ENCODE measurements around the gene RHOT2. TPM values are rescaled to one million over a fixed set of nuclear protein-coding genes. Genes with fewer than 3 reads are reported as not detected.

The RHOT2 gene
- total and polyA plus RNA-seq, 9 of the 15 experiments (the other 6 are each of a cell fraction or from before 2014, with no cell fraction given) = 5.0 to 373 (median 112) TPM

DNA sequence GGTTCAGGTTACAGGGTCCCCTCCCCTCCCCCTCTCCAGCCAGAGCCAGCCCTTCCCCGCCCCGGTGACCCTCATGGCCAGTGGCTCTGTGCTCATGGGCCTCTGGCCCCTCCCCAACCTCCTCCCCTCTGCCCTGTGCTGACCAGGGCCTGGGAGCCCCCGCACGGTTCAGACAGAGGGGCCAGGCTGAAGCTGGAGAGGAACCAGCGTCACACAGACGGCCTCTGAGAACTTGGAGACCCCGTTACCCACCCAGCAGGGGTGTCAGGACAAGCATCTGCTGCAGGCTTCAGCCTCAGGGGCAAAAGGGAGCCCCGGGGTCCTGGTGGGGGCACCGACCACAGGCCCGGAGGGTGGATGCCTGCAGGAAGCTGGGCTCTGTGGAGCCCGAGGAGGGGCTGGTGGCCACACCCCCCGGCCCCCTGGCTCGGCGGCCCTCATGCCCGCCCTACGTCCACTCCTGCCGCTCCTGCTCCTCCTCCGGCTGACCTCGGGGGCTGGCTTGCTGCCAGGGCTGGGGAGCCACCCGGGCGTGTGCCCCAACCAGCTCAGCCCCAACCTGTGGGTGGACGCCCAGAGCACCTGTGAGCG is 37.0 kb upstream of the RHOT2 start, which contains the start of gene WFIKKN1:
Gene WFIKKN1 (plus strand): TSS at position 171 of the 591 bp plus-strand sequence. CDS start 269 bp downstream, at position 440.
- in situ Hi-C loops (cut with MboI) (no loop called here), intact Hi-C loops (cut with micrococcal nuclease) (no loop called here)
- peak within 1 kb of the TSS; percentile 35 for H3K4me2 ChIP-seq (ENCODE audit: insufficient read depth, low read length)
- no peak within 1 kb of the TSS for H3K4me3 ChIP-seq
- BruUV-seq (replicated peaks) = no TSS peak
- peaks cover 16% of the 10 kb centered on the region for H3K79me2 ChIP-seq (ENCODE audit: control insufficient read depth, insufficient read depth, low read length)
- FAIRE-seq = no peak
- ChIA-PET CTCF (ENCODE audit: low intra/inter-chr PET ratio) (no interaction called here), POLR2A (interaction anchor here (0.6 to 1.0 kb wide), 5 partner anchors 9 to 281 kb away, joined by 3 to 6 read pairs (median 3); no protein-coding TSS in a partner anchor)
- H3K27me3 ChIP-seq (ENCODE audit: control insufficient read depth in 2 of 2, insufficient read depth in 2 of 2, low read length in 2 of 2) = no peaks in the 10 kb centered on the region
- peaks cover 24 to 97% of the 10 kb centered on the region in 2 experiments for H3K4me1 ChIP-seq (replicated peaks in 1 of 2; ENCODE audit: control insufficient read depth in 2 of 2, insufficient read depth in 2 of 2, low read length in 2 of 2)
- peaks cover 44% of the 10 kb centered on the region; the same call in 2 of the 3 replicates for H3K36me3 ChIP-seq (ENCODE audit: control insufficient read depth, insufficient read depth, low read length)
- peak within 1 kb of the TSS; percentile 35 to 84; a peak in 3 of 4 replicates for H3K9ac ChIP-seq (ENCODE audit: insufficient read depth in 1 of 2, low read depth in 2 of 2, low read length in 2 of 2)
- H2AFZ ChIP-seq (ENCODE audit: low read depth, low read length) = no peak within 1 kb of the TSS
- no peaks in the 10 kb centered on the region for H3K9me3 ChIP-seq (replicated peaks; ENCODE audit: control insufficient read depth, insufficient read depth, low read depth, low read length)
- peak within 1 kb of the TSS; percentile 64; the same call in 2 of the 3 replicates for H3K27ac ChIP-seq (ENCODE audit: extremely low read depth, low read depth, low read length)
- H3K9me1 ChIP-seq (ENCODE audit: control insufficient read depth, insufficient read depth, low read length) = no peaks in the 10 kb centered on the region
- DNase-seq (ENCODE audit: extremely low read depth in 1 of 4, low spot score in 3 of 4) = peak; percentile 44 to 63 (median 59)
- 27% methylated on average over 15 of the region's 23 CpGs for WGBS (ENCODE audit: insufficient coverage, low coverage, missing lambda C conversion rate)
- H4K20me1 ChIP-seq (replicated peaks; ENCODE audit: control insufficient read depth, insufficient read depth, low read length) = no peaks in the 10 kb centered on the region
- peak; percentile 55 for ATAC-seq
- TF ChIP-seq NR1H2 (CRISPR knock-in tag; IDR thresholded peaks at IDR 0.05) (no peak), POLR2A (conservative IDR thresholded peaks at IDR 0.05) (peak; percentile 35; the same call in 1 of the 2 replicates), SUPT5H (IDR thresholded peaks at IDR 0.05) (peak; percentile 42; the same call in 1 of the 2 replicates), MTA3 (IDR thresholded peaks at IDR 0.05; ENCODE audit: borderline replicate concordance) (0 out of 2 replicates have a peak, but pooled peaks have one; percentile 39), ZBTB7A (IDR thresholded peaks at IDR 0.05; ENCODE audit: borderline replicate concordance, control insufficient read depth, low read depth, low read length) (peak; percentile 71; the same call in 1 of the 2 replicates), RBFOX2 (IDR thresholded peaks at IDR 0.05; ENCODE audit: low read depth, low read length) (peak; percentile 35; the same call in 1 of the 2 replicates), ZNF263 (CRISPR knock-in tag; IDR thresholded peaks at IDR 0.05; ENCODE audit: borderline replicate concordance) (0 out of 2 replicates have a peak, but pooled peaks have one; percentile 33), NFIC (IDR thresholded peaks at IDR 0.05) (peak; percentile 93), HNRNPL (IDR thresholded peaks at IDR 0.05; ENCODE audit: low read depth, low read length) (peak; percentile 68; the same call in 1 of the 2 replicates)
- TF ChIP-seq, protein P1, sequence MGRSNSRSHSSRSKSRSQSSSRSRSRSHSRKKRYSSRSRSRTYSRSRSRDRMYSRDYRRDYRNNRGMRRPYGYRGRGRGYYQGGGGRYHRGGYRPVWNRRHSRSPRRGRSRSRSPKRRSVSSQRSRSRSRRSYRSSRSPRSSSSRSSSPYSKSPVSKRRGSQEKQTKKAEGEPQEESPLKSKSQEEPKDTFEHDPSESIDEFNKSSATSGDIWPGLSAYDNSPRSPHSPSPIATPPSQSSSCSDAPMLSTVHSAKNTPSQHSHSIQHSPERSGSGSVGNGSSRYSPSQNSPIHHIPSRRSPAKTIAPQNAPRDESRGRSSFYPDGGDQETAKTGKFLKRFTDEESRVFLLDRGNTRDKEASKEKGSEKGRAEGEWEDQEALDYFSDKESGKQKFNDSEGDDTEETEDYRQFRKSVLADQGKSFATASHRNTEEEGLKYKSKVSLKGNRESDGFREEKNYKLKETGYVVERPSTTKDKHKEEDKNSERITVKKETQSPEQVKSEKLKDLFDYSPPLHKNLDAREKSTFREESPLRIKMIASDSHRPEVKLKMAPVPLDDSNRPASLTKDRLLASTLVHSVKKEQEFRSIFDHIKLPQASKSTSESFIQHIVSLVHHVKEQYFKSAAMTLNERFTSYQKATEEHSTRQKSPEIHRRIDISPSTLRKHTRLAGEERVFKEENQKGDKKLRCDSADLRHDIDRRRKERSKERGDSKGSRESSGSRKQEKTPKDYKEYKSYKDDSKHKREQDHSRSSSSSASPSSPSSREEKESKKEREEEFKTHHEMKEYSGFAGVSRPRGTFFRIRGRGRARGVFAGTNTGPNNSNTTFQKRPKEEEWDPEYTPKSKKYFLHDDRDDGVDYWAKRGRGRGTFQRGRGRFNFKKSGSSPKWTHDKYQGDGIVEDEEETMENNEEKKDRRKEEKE (IDR thresholded peaks at IDR 0.05; ENCODE audit: borderline replicate concordance in 1 of 2, control insufficient read depth in 1 of 2, low read depth in 2 of 2, low read length in 1 of 2) = no peak
- TF ChIP-seq, protein P2, sequence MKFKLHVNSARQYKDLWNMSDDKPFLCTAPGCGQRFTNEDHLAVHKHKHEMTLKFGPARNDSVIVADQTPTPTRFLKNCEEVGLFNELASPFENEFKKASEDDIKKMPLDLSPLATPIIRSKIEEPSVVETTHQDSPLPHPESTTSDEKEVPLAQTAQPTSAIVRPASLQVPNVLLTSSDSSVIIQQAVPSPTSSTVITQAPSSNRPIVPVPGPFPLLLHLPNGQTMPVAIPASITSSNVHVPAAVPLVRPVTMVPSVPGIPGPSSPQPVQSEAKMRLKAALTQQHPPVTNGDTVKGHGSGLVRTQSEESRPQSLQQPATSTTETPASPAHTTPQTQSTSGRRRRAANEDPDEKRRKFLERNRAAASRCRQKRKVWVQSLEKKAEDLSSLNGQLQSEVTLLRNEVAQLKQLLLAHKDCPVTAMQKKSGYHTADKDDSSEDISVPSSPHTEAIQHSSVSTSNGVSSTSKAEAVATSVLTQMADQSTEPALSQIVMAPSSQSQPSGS (CRISPR knock-in tag; IDR thresholded peaks at IDR 0.05) = no peak
- TF ChIP-seq, protein P3, sequence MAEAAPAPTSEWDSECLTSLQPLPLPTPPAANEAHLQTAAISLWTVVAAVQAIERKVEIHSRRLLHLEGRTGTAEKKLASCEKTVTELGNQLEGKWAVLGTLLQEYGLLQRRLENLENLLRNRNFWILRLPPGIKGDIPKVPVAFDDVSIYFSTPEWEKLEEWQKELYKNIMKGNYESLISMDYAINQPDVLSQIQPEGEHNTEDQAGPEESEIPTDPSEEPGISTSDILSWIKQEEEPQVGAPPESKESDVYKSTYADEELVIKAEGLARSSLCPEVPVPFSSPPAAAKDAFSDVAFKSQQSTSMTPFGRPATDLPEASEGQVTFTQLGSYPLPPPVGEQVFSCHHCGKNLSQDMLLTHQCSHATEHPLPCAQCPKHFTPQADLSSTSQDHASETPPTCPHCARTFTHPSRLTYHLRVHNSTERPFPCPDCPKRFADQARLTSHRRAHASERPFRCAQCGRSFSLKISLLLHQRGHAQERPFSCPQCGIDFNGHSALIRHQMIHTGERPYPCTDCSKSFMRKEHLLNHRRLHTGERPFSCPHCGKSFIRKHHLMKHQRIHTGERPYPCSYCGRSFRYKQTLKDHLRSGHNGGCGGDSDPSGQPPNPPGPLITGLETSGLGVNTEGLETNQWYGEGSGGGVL (CRISPR knock-in tag; IDR thresholded peaks at IDR 0.05) = no peak
- TF ChIP-seq, protein P4, sequence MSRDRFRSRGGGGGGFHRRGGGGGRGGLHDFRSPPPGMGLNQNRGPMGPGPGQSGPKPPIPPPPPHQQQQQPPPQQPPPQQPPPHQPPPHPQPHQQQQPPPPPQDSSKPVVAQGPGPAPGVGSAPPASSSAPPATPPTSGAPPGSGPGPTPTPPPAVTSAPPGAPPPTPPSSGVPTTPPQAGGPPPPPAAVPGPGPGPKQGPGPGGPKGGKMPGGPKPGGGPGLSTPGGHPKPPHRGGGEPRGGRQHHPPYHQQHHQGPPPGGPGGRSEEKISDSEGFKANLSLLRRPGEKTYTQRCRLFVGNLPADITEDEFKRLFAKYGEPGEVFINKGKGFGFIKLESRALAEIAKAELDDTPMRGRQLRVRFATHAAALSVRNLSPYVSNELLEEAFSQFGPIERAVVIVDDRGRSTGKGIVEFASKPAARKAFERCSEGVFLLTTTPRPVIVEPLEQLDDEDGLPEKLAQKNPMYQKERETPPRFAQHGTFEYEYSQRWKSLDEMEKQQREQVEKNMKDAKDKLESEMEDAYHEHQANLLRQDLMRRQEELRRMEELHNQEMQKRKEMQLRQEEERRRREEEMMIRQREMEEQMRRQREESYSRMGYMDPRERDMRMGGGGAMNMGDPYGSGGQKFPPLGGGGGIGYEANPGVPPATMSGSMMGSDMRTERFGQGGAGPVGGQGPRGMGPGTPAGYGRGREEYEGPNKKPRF (IDR thresholded peaks at IDR 0.05; ENCODE audit: low read depth, low read length) = no peak

Measured in K562 (cell line).